NCI-H2171 (cell line): ENCODE data around the gene CD55.
"Not testable (repeated sequence)": the region's sequence is repeated elsewhere in the genome, so short reads cannot be mapped to it uniquely, and the experiment has no call there.

Experiments used
- DNase-seq: peaks from one replicate; lab custom pipeline; 2025; lab: John Stamatoyannopoulos, UW

The CD55 gene

DNA sequence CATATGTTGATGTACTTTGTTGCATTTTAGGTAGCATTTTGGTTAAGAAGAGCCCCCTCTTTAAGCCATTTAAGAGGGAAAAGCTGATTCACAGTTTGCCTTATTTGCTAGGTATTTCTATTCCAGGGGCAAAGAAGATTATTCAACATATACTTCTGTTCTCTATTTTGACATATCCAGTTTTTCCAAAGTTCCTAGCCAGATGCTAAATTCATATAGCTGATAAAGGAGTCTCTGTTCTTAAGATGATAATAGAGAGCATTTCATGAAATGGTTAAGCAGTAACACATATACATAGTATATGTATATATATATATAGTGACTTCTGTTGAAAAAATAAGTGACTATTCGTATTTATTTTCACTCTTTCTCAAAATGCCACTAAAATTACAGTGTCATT is 15.5 kb upstream of the CD55 start:
- DNase-seq, result no peak

DNA sequence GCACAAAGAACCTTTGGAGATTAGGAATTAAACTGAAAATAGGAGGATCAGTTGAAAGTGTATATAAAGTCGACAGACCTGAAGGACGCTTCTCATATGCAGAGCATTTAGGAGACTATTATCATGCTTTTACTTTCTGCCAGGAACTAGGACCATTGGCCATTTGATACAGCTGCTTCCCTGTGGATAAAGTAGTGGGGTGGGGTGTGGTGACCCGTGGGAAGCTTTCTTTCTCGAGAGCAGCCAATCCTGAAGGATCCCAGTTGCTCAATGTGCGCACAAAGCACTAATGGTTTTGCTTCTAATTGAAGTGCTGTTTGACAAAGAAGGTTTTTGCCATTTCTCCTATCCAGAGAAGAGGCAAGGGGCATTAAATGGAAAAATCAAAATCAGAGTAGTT is 14.9 kb upstream of the CD55 start:
- DNase-seq, result no peak

DNA sequence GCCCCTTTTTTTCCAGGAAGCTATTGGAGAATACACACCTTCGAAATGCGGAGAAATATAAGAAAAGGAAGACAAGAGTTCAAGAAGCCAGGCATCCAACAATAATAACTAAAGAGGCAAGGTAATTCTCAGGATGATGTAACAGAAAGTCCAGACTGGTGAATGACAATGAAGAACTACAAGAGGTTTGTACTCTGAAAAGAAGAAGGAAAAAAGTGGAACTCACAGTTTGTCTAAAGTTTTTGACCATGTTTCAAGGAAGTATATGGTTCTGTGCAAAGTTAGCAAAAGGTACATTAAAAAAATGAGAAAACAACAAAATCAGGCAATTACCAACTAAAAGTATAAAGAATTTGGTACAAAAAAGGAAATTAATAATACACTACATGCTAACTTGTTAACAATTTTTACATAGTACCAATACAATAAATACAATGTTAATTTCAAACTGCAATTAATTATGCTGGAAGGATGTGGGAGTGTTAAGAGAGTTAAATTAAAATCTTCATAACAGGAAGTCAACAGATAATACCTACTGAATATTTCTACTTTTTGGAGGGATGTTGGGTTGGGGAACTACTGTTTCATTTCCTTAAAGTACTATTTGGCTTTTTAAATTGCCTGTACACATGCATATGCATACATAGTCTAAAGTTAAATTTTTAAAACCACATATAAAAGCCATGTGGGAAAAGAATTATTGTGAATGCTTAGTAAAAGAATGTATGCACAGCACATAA is 12.9 kb upstream of the CD55 start:
- DNase-seq, result no peak

DNA sequence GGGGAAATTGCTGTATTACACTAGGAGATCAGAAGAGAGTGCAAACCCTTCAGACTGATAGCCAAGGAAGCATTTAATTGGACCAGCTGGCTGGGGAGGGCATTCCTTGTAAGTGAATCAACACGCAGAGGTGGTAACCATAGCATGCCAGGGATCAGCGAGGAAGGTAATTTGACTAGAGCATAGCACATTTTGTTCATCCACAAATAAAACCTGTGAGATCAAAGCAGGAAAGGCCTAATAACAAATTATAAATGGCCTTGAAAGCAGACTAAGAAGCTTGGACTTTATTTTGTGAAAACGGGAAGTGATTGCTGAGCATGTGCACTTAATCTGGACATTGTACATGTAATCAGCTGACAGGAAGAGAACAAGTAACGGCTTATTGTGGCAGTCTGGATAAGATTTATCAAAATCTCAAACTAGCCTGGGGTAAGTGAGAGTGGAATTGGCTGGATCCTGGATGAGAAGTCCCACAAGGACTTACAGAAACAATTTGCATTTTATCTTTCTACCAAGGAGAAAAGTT is 11.7 kb upstream of the CD55 start:
- no peak for DNase-seq

DNA sequence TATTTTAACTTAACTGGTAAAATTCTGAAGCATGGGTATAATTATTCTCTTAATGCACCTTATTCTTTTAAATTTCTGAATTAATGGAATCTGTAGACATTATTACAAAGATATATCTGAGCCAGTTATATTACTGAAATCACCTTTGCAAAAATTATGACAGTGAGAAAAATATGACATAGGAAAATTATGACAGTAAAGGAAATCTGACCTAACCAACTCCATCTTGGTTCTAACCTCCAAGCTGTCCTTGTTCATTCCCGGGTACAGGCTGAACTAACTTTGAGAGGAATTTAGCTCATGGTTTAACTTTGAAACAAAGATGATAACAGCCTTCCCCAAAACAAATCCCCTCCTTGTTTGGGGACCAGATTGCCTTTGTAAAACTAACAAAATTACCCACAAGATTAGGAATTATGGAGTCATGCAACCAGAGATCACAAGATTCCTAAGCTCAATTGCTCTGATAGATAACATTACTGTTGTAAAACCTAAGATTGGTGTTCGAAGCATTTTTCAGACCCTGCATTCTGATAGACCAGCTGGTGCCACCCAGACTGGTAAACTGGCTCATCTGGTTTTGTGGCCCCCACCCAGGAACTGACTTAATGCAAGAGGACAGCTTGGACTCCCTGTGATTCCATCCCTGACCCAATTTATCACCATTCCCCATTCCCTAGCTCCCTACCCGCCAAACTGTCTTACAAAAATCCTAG is 9.4 kb upstream of the CD55 start:
- no peak for DNase-seq

DNA sequence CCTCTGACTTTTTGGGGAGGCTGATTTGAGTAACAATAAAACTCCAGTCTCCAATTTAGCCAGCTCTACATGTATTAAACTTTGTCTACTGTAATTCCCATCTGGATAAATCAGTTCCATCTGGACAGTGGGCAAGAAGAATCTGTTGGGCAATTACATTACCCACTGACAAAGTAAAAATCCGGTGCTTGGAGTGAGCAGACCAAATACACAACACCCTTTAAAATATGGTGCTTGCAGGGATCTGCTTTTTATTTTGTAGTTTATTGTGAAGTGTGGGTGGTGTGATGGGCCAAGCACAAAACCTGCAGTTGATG is 8.9 kb upstream of the CD55 start:
- no peak for DNase-seq

DNA sequence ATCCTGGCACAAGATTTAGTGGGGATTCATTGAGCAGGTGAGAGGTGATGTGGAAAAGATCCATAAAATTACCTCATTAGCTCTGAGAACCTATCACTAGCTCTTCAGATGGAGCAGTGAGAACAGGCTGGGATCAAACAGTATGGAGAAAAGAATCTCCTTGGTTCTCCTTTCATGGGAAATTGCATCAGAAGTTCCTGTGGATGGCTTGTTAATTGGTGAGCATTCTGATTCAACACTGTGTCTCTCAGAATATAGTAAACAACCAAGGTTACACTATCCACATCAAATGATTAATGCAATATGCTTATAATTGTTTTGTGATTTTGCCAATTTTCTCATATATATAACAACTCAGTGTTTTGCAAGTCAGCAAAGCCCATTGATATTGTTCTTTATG is 8.3 kb upstream of the CD55 start:
- no peak for DNase-seq

DNA sequence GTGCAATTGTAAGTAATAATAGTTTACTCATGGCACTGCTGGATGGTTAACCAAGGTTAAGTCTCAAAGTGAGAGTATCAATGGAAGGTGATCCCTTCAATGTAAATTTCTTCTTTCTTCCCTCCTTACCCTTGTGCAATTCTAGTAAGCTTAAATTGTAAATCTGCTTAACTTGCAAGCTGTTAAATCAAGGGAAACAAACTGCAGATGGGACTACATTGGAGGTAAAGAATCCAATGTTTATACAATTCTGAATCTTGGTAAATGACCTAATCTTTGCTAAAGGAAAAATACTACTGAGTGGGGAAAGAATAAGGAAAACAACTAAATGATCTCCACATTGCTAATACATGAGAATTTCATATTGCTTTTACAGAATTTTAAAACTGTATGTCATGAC is 6.7 kb upstream of the CD55 start:
- no peak for DNase-seq

DNA sequence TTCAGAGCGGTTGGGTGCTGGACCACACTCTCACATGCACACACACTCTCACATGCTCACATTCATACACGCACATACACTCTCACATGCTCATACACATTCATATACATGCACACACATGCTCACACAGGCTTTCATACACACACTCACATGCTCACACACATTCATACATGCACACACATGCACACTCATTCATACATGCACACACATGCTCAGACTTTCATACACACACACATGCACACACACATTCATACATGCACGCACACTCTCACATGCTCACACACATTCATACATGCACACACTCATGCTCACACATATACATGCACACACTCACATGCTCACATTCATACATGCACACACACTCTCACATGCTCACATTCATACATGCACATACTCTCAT is 6.0 kb upstream of the CD55 start:
- no peak for DNase-seq

DNA sequence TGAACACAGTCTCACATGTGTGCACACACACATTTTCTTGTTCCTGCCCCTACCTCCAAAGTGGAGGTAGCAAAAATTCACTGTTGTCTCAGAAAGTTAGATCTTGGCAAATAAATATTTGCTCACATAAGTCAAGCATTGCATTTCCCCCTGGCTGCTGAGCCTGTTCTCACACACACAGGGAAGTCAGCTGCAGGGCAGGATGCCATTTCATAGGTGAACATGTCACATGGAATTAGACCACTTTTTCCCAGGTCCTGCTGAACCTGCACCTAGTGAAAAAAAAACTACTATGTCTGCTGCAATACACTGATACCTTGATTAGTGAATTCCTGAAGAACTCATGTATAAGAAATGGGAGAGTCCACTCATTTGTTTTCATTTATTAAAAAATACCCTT is 5.3 kb upstream of the CD55 start:
- no peak for DNase-seq

DNA sequence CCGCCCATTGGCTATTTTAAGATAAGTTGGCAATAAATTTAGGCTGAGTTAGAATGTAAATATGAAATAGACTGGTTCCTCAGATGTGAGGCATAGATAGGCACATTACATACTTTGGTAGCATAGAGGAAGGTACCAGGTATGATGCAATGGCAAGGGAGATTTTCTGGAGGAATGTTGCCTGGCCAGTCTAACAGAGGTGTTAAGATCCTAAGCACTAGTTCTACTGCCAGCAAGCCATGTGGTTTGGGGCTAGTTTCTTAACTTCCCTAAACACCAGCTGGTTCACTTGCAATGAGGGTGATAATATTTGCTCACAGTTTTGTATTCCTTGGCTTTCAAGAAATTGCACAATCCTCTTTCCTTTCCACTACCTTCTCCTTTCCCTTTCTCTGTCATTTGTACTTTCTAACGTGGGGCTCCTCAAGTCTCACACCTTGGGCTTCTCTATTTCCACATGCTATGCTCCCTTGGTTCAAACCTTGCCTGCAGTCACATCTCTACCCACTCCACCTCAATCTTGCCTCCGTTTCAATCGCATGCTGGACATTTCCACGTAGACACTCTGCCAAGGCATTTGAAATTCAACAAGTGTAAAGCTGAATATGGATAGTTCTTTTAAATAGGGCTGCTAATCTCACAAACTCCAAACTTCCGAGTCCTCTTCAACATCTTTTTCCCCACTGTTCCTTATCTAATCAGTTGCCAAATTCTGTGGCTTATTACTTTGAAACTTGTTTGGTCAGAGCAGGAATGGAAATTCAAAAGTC is 4.7 kb upstream of the CD55 start:
- DNase-seq, result no peak

DNA sequence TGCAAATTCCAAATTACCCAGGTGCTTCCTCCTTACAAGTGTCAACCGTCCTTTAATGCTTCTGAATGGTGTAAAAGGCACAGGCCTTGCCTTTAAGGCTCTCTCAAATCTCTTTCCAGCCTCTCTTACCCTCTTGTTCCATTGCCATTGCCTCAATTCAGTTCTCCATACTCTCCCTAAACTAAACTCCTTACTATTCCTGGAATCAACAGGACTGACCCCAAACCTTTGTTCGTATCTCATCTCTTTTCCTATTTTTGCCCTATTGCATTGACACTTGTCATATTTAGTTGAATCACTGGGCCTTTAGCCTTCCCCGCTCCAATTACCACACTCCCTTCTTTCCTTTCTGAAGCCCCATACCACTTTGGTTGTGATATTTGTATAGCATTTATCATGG is 3.9 kb upstream of the CD55 start:
- DNase-seq, result no peak

DNA sequence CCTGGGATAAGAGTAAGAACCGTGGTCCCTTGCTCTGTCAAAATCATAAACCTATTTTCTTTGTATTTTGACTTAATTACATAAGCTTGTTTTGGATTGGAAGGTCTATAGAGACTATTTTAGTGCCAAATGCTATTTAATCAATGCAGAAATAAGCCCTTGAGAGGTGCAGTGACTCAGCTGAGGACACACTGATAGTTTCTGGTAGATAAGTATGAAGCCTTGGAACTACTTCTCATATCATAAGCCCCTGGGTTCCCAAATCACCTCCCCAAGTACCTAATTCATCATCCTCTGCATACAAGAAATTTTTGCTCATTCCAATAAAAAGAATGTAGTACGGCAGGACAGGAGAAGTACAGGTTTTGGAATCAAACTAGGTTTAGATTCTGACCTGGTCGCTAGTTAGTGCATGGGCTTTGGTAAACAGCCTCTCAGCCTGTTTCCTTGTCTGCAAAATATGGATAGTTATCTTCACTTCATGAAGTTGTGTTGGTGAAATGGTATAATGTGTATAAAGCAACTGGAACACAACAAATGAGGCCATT is 3.3 kb upstream of the CD55 start:
- no peak for DNase-seq

DNA sequence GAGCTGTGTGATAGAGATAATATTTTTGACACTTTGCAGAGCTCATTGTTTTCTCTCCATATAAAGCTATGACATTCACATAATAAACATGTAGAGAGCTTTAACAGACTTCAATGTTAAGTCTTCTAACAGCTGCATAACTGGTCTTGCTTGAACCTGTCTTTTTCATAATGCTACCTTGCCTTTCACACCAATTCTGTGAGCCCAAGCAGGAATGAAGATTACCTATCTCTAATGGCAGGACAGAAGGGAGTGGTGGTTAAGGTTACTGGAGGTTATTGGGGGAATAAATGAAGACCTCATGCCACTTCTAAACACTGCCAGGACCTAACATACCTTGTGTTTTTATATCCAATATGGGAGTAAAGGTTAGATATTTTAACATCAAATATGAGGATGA is 2.3 kb upstream of the CD55 start:
- DNase-seq, result no peak

DNA sequence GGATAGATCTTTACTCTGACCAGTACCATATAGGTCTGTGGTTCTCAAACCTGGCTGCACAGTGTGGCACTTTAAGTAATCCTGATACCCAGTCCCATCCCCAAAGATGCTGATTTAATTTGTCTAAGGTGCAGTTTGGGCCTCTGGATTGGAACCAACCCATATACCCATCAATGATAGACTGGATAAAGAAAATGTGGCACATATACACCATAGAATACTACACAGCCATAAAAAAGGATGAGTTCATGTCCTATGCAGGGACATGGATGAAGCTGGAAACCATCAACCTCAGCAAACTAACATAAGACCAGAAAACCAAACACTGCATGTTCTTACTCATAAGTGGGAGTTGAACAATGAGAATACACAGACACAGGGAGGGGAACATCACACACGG is 1.4 kb upstream of the CD55 start:
- DNase-seq, result not testable (repeated sequence)

DNA sequence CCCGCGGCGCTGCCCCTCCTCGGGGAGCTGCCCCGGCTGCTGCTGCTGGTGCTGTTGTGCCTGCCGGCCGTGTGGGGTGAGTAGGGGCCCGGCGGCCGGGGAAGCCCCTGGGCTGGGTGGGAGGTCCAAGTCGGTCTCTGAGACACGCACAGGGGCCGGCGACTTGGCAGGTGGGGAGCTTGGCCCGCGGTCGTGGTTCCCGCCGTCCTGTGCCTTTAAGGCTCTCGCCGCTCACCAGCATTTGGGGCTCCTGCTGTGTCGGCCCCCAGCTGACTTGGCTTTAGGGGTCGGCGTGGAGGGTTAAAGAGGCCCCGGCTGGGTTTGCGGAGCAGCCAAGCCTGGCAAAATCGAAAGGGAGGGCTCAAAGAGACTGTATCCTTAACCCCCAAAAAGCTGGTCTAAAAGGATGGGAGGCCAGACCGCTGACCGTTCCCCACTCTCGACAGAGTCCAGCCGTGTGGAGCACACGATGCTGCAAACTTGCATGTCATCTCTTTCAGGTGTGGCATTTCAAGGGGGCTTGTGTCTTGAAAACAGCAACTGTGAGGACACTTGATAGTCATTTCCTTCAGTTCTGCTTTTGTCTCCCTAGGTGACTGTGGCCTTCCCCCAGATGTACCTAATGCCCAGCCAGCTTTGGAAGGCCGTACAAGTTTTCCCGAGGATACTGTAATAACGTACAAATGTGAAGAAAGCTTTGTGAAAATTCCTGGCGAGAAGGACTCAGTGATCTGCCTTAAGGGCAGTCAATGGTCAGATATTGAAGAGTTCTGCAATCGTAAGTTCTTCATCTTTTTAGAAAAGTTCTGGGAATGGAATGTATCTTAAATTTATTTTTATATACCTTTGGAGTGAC is 540 bp downstream of the CD55 start:
- no peak for DNase-seq

DNA sequence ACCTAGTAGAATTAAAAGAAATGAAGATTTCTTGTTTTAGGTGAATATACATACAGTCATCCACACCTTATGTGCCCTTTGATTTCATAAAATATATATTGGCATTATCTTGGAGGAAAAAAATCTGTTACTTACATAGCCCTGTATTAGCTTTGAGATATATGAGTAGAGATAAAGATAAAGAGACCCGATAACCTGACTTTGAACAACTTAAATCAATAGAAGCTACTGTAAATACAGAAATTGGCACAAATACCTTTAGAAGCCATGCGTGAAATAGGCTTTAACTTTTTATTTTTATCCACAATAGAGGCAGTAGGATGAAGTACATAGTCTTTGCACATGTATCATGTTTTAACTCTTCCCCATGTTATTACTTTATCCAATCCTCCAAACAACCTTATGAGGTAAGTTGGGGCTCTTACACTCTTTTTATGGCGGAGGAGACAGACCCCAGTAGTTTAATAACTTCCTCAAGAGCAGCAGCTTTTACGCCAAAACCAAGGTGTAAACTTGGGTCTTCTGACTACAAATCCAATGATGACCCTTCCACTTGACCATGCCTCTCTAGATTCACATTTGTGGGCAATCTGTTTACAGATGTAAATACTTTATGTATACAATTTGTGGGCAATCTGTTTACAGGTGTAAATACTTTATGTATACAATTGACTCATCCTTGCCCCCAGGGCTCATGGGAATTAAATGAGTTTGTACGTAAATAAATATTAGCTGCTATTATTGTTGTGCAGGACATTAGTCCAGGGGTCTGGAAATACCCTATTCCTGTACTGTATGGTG is 2.1 kb downstream of the CD55 start:
- DNase-seq, result no peak

DNA sequence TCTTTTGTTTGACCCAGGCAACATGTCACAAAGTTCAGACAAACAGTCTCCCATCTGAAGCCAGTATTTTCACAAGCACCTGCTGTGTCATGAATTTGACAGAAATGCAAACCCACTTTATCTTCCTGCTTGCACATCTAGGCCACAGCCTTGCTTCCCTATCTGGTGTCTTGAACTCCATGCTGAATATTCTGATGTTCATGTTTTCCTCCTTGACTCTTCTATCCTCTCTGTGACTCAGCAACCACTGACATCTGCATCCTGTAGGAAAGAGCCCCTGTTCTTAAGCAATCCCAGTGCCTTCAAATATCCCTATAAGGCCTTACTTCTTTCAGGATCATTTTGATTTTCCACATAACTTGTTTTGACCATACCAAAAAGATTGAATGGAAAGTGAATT is 6.5 kb downstream of the CD55 start:
- DNase-seq, result no peak

DNA sequence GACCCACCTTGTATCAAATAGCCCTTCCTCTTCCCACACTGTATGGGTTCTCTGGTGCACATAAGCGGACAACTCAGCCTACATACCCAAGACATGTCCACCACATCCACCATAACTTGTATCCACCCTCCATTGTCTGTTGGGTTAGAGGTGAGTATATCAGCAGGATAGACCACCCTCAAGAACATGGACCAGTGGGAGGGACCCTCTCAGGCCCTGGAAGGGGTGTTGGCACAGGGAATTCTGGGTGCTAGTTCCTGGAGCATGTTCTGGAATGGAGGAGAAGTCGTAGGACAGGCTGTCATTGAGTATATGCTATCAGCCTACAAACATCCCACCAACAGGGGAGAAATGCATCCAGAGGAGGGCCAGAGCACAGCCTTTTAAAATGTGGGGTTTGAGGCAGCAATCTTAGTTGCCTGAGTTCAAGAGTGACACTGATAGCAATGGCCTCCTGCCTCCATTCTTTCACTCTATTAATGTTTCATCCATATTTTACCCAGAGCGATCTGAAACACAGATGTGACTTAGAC is 7.5 kb downstream of the CD55 start:
- DNase-seq, result no peak

DNA sequence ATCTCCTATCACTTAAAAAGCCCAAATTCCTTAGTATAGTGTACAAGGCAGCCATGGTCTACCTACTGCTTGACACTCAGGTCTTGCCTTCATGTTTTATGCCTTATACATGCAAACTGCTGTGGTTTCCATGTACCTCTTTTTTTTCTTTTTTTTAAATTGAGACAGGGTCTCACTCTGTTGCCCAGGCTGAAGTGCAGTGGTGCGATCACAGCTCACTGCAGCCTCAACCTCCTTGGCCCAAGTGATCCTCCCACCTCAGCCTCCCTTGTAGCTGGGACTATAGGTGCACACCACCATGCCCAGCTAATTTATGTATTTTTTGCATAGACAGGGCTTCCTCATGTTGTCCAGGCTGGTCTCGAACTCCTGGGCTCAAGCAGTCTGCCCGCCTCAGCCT is 8.0 kb downstream of the CD55 start:
- DNase-seq, result no peak
